Endodermal cell (in vitro differentiated cells): ENCODE measurements around the gene CRMP1. TPM values are rescaled to one million over a fixed set of nuclear protein-coding genes. Genes with fewer than 3 reads are reported as not detected.
"Not testable (repeated sequence)": the region's sequence is repeated elsewhere in the genome, so short reads cannot be mapped to it uniquely, and the experiment has no call there.

Experiments
- DNase-seq: peaks from one replicate; pipeline ENCODE4 v3.0.0-alpha.2; 2017
- H3K27ac ChIP-seq: 2 replicates; pipeline ENCODE4 v1.5.1; 2013; ENCODE audit warnings: mild to moderate bottlenecking, low read depth, low read length, moderate library complexity
- H3K27me3 ChIP-seq: 2 replicates; pipeline ENCODE4 v1.6.1; 2013; ENCODE audit warnings: mild to moderate bottlenecking, low read length, moderate library complexity; ENCODE audit not compliant: insufficient read depth, control insufficient read depth, poor library complexity, severe bottlenecking
- H3K36me3 ChIP-seq: 2 replicates; pipeline ENCODE4 v1.7.0; 2013; ENCODE audit warnings: mild to moderate bottlenecking, low read length, moderate library complexity; ENCODE audit not compliant: control insufficient read depth, insufficient read depth
- H3K4me1 ChIP-seq: one replicate; pipeline ENCODE4 v1.7.0; 2013; ENCODE audit warnings: low read length; ENCODE audit not compliant: control insufficient read depth, insufficient read depth
- H3K4me3 ChIP-seq: 2 replicates; pipeline ENCODE4 v1.5.1; 2013; ENCODE audit warnings: mild to moderate bottlenecking, low read length, moderate library complexity
- H3K9ac ChIP-seq: 2 replicates; pipeline ENCODE4 v1.6.1; 2013; ENCODE audit warnings: mild to moderate bottlenecking, low read length, moderate library complexity; ENCODE audit not compliant: poor library complexity, severe bottlenecking; ENCODE audit errors: extremely low read depth
- H3K9me3 ChIP-seq: 2 replicates; pipeline ENCODE4 v1.6.1; 2013; ENCODE audit warnings: mild to moderate bottlenecking, low read length, moderate library complexity; ENCODE audit not compliant: control insufficient read depth
- H3K27ac Mint-ChIP-seq: 2 replicates; pipeline ENCODE4 v1.8.0; 2020; ENCODE audit warnings: mixed read lengths
- H3K27me3 Mint-ChIP-seq: 2 replicates; pipeline ENCODE4 v1.8.0; 2021; ENCODE audit warnings: mild to moderate bottlenecking, mixed read lengths; ENCODE audit not compliant: insufficient read depth
- H3K36me3 Mint-ChIP-seq: 2 replicates; pipeline ENCODE4 v1.8.0; 2020; ENCODE audit warnings: low read depth, mixed read lengths
- H3K4me1 Mint-ChIP-seq: 2 replicates; pipeline ENCODE4 v1.8.0; 2020; ENCODE audit warnings: mixed read lengths
- H3K4me3 Mint-ChIP-seq: 2 replicates; pipeline ENCODE4 v1.8.0; 2020; ENCODE audit warnings: mild to moderate bottlenecking, moderate library complexity, mixed read lengths
- H3K9me3 Mint-ChIP-seq: 2 replicates; pipeline ENCODE4 v1.8.0; 2020; ENCODE audit warnings: mild to moderate bottlenecking, mixed read lengths
- WGBS, 2 experiments: methylation state at CpG; one replicate each; pipeline versions ENCODE4 v1.1.5 to v1.1.7; 2013; ENCODE audit warnings: missing lambda C conversion rate in 2 of 2, mixed read lengths in 1 of 2; ENCODE audit not compliant: insufficient coverage in 1 of 2, insufficient read length in 1 of 2; 5-methylcytosine and 5-hydroxymethylcytosine counted together
- total RNA-seq, 2 donors: library from RNA; stranded (reverse); fragmentation: NEBNext Ultra II Directional in 1 of 2; extraction: Animal tissue kit (Norgen Biotek cat#: 25700) in 1 of 2; gene quantifications; 2 replicates in 1 of 2; 3 replicates in 1 of 2; pipeline ENCODE4 v1.2.1, GENCODE V29; 2021
- TF ChIP-seq, protein P1 (sequence below): fragments of 200-600 bp; sonication (generic); conservative IDR thresholded peaks from 2 replicates; pipeline ENCODE4 v1.5.0; 2021; ENCODE audit warnings: antibody characterized with exemption, mild to moderate bottlenecking

CRMP1 gene
- total RNA-seq, 2 donors from 2014 or later: 40.0 to 64.9 TPM

DNA sequence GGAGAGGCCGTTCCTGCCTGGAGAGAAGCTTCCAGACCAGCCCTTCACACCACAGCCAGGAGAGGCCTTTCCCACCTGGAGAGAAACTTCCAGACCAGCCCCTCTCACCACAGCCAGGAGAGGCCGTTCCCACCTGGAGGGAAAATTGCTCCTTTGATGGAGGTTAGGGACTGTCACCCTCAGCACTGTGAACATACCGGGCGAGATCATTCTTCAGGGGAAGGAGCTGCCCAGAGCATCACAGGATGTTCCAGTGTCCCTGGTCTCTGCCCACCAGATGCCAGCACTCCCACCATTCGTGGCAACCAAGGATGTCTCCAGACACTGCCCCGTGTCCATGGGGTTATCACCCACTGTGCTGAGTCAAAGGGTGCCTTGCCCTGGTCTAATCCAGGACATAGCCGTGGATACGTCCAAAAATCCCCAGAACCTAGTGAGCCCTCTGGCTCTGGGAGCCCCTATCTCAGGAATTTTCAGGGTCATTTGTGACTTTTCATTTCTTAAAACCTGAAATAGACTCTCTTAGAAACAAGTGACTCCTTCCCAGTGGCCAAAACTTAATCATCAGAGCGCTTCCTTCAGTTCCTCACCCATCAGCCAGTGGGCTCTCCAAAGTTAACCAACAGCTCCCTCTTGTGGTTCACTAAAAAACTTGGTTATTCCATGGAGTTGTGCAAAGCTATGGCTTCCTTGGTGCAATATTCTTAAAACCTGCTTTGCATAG is 80.2 kb downstream of the CRMP1 start:
- no peaks in the 10 kb centered on the region for H3K27me3 Mint-ChIP-seq
- H3K27ac Mint-ChIP-seq: no peak overlapping the region
- H3K4me1 ChIP-seq: no peaks in the 10 kb centered on the region
- H3K36me3 Mint-ChIP-seq: peaks cover 83% of the 10 kb centered on the region
- no peaks in the 10 kb centered on the region for H3K27me3 ChIP-seq
- H3K9me3 Mint-ChIP-seq: peaks cover 31% of the 10 kb centered on the region
- no peaks in the 10 kb centered on the region for H3K9me3 ChIP-seq
- no peaks in the 10 kb centered on the region for H3K4me1 Mint-ChIP-seq
- WGBS, 2 experiments: 79 to 91% methylated on average over 7 to 9 of the region's 9 CpGs
- TF ChIP-seq, protein P1, sequence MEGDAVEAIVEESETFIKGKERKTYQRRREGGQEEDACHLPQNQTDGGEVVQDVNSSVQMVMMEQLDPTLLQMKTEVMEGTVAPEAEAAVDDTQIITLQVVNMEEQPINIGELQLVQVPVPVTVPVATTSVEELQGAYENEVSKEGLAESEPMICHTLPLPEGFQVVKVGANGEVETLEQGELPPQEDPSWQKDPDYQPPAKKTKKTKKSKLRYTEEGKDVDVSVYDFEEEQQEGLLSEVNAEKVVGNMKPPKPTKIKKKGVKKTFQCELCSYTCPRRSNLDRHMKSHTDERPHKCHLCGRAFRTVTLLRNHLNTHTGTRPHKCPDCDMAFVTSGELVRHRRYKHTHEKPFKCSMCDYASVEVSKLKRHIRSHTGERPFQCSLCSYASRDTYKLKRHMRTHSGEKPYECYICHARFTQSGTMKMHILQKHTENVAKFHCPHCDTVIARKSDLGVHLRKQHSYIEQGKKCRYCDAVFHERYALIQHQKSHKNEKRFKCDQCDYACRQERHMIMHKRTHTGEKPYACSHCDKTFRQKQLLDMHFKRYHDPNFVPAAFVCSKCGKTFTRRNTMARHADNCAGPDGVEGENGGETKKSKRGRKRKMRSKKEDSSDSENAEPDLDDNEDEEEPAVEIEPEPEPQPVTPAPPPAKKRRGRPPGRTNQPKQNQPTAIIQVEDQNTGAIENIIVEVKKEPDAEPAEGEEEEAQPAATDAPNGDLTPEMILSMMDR: peak; percentile 83
- peaks cover 23% of the 10 kb centered on the region for H3K36me3 ChIP-seq
- H3K4me3 Mint-ChIP-seq: no peak overlapping the region
- no peak overlapping the region for H3K4me3 ChIP-seq
- DNase-seq: peak; percentile 74
- no peak overlapping the region for H3K27ac ChIP-seq
- H3K9ac ChIP-seq: no peak overlapping the region

DNA sequence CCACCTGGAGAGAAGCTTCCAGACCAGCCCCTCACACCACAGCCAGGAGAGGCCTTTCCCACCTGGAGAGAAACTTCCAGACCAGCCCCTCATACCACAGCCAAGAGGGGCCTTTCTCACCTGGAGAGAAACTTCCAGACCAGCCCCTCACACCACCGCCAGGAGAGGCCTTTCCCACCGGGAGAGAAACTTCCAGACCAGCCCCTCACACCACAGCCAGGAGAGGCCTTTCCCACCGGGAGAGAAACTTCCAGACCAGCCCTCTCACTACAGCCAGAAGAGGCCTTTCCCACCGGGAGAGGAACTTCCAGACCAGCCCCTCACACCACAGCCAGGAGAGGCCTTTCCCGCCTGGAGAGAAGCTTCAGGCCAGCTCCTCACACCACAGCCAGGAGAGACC is 80.8 kb downstream of the CRMP1 start:
- not testable (repeated sequence) for H3K27me3 Mint-ChIP-seq, H3K27me3 ChIP-seq

DNA sequence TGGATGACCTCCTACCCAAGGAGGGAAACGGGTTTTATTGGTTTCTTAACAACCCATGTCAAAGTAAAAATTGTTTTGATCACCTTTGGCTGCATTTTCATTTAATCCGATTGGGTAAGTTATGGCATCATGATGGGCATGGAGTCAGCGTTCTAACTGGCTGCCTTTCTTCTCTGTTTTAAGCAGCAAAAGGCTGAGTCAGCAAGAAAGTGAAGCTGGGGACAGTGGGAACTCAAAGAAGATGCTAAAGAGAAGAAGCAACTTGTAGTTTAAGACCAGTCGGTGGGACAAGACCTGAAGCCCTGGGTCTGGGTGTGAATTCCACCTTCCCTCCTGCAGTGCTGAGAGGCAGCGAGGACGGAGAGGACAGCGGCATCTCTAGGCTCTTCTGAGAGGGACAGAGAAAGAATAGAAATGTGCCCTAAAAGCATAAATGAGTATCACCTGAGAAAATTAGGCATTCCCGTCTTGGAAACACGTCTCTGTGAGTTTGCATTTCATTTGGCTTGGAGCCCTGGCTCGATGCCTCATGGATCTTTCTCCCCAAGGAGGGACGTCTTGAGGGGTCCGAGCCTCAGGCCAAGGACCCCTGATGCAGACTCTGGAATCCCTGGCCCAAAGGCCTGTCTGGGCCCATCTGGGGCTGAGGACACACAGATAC is 82.0 kb downstream of the CRMP1 start:
- peaks cover 31% of the 10 kb centered on the region for H3K9me3 Mint-ChIP-seq
- no peaks in the 10 kb centered on the region for H3K27me3 ChIP-seq
- H3K4me1 ChIP-seq: no peaks in the 10 kb centered on the region
- DNase-seq: no peak
- no peak overlapping the region for H3K27ac ChIP-seq
- no peak overlapping the region for H3K27ac Mint-ChIP-seq
- peaks cover 21% of the 10 kb centered on the region for H3K36me3 ChIP-seq
- no peak overlapping the region for H3K4me3 Mint-ChIP-seq
- TF ChIP-seq, protein P1: no peak
- H3K9ac ChIP-seq: no peak overlapping the region
- no peaks in the 10 kb centered on the region for H3K27me3 Mint-ChIP-seq
- no peaks in the 10 kb centered on the region for H3K9me3 ChIP-seq
- WGBS, 2 experiments: 88 to 91% methylated on average over 12 of the region's 12 CpGs
- peaks cover 88% of the 10 kb centered on the region for H3K36me3 Mint-ChIP-seq
- no peak overlapping the region for H3K4me3 ChIP-seq
- no peaks in the 10 kb centered on the region for H3K4me1 Mint-ChIP-seq

More for the DNA sequence above, 80.8 kb downstream of the CRMP1 start:
- not testable (repeated sequence) for H3K4me1 ChIP-seq, DNase-seq, H3K9me3 ChIP-seq, H3K27ac ChIP-seq, H3K27ac Mint-ChIP-seq, H3K4me3 Mint-ChIP-seq, H3K4me1 Mint-ChIP-seq, H3K4me3 ChIP-seq, H3K9ac ChIP-seq
- peaks cover 78% of the 10 kb centered on the region for H3K36me3 Mint-ChIP-seq
- 94% methylated on average over 5 of the region's 5 CpGs; no CpG with 5 or more reads in 1 of the 2 experiments for WGBS, 2 experiments
- peaks cover 21% of the 10 kb centered on the region for H3K36me3 ChIP-seq
- H3K9me3 Mint-ChIP-seq: peaks cover 31% of the 10 kb centered on the region
